ENCODE measurements around the gene HELB. TPM values are rescaled to one million over a fixed set of nuclear protein-coding genes. Genes with fewer than 3 reads are reported as not detected.

Gene HELB
- total and polyA plus RNA-seq, 2 of the 8 experiments (the other 6 are each of a cell fraction or from before 2014, with no cell fraction given) = 1.8 to 7.6 TPM

- TF ChIP-seq KDM1A (IDR thresholded peaks at IDR 0.05; ENCODE audit: borderline replicate concordance, low read length) = no peak
- TF ChIP-seq TAF1 (IDR thresholded peaks at IDR 0.05; ENCODE audit: low read depth, low read length) = no peak
- TF ChIP-seq RBBP5 (IDR thresholded peaks at IDR 0.05; ENCODE audit: borderline replicate concordance, low read depth, low read length) = no peak
- no peak for TF ChIP-seq CHD7 (IDR thresholded peaks at IDR 0.05; ENCODE audit: insufficient replicate concordance, low read length)
- no peak for TF ChIP-seq CBX5 (IDR thresholded peaks at IDR 0.05; ENCODE audit: low read depth, low read length)
- no peak for TF ChIP-seq TCF12 (IDR thresholded peaks at IDR 0.05; ENCODE audit: low read depth, low read length)
Observed at GRCh38 chr12:66319266-66319954, 17.1 kb downstream of the HELB start (continued).
